Suprapubic skin (tissue), 4 donors: ENCODE measurements around the gene IQSEC3. TPM values are rescaled to one million over a fixed set of nuclear protein-coding genes. Genes with fewer than 3 reads are reported as not detected.
"Not testable (repeated sequence)": the region's sequence is repeated elsewhere in the genome, so short reads cannot be mapped to it uniquely, and the experiment has no call there.

ENCODE experiments used
- DNase-seq, 2 donors: peaks; one replicate each; pipeline ENCODE4 v3.0.0-alpha.2; 2019; ENCODE audit warnings: low spot score in 2 of 2
- H3K27ac ChIP-seq: fragments of 200-600 bp; sonication (generic); one replicate; pipeline ENCODE4 v1.5.1; 2019
- H3K27me3 ChIP-seq: fragments of 200-600 bp; sonication (generic); one replicate; pipeline ENCODE4 v1.5.1; 2019
- H3K36me3 ChIP-seq: fragments of 200-600 bp; sonication (generic); one replicate; pipeline ENCODE4 v1.5.1; 2019
- H3K4me1 ChIP-seq: fragments of 200-600 bp; sonication (generic); one replicate; pipeline ENCODE4 v1.5.1; 2019
- H3K4me3 ChIP-seq: fragments of 200-600 bp; sonication (generic); one replicate; pipeline ENCODE4 v1.5.1; 2019; ENCODE audit warnings: mild to moderate bottlenecking
- H3K9me3 ChIP-seq: fragments of 200-600 bp; sonication (generic); one replicate; pipeline ENCODE4 v1.5.1; 2019
- EP300 ChIP-seq: sonication (generic); formaldehyde crosslinking; IDR thresholded peaks from one replicate; pipeline ENCODE4 v1.6.1; 2017; ENCODE audit warnings: antibody characterized with exemption
- POLR2A ChIP-seq, 2 donors: fragments of 450-650 bp; IDR thresholded peaks; one replicate each; pipeline ENCODE4 v1.6.1; 2017; ENCODE audit warnings: antibody characterized with exemption in 2 of 2, mild to moderate bottlenecking in 2 of 2, moderate library complexity in 2 of 2
- POLR2AphosphoS5 ChIP-seq, 3 donors: sonication (generic); formaldehyde crosslinking; IDR thresholded peaks; one replicate each; pipeline ENCODE4 v1.6.1; 2017; ENCODE audit warnings: antibody characterized with exemption in 3 of 3
- WGBS: methylation state at CpG from one replicate; pipeline ENCODE4 v1.1.5; 2018; 5-methylcytosine and 5-hydroxymethylcytosine counted together
- total RNA-seq, 4 donors: library from RNA; depleted of rRNA; stranded (reverse); fragments of >200 nt; gene quantifications; one replicate each; pipeline ENCODE4 v1.1.0, GENCODE V29; 2016
- TF ChIP-seq, protein P1 (sequence below), 2 donors: fragments of 200-600 bp in 1 of 2; fragments of 450-650 bp in 1 of 2; sonication (generic) in 1 of 2; IDR thresholded peaks; one replicate each; pipeline ENCODE4 v1.5.1; 2016 to 2019; ENCODE audit warnings: antibody characterized with exemption in 2 of 2, mild to moderate bottlenecking in 1 of 2, moderate library complexity in 1 of 2

IQSEC3 gene
- total RNA-seq, 4 donors from 2014 or later, result 0.18 to 0.21 TPM; not detected in 2

DNA sequence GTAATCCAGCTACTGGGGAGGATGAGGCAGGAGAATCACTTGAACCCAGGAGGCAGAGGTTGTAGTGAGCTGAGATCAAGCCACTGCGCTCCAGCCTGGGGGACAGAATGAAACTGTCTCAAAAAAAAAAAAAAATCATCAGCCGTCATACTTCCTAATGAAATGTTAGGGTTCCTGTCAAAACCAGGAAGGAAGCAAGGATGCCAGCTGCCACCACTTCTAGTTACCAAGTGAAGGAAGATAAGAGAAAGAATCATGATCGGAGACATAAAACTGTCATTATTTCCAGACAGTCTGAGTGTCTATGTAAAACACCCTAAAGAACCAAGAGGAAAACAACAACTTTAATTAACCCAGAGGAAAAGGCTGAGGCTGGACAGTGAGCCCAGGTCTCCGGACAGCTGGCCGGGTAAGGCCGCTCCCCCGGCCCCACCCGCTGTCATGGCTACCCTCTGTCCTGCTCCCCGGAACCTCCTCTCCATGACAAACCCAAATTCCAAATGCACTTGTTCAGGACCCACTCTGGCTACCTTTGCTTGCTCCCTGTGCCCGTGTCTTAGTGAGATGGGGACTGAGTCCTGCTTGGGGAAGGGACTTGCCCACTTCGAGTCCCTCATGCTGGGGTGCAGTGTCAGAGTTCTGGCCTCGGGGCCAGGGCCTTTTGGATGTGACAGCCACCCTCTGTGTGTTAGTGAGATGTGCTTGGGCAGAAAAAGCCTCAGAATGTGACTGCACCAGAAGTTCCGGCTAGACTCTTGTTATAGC is 118.4 kb downstream of the IQSEC3 start:
- WGBS, result 72% methylated on average over 12 of the region's 13 CpGs
- TF ChIP-seq POLR2AphosphoS5 (IDR thresholded peaks at IDR 0.05), result no peak
- no peak for TF ChIP-seq EP300
- TF ChIP-seq, protein P1, sequence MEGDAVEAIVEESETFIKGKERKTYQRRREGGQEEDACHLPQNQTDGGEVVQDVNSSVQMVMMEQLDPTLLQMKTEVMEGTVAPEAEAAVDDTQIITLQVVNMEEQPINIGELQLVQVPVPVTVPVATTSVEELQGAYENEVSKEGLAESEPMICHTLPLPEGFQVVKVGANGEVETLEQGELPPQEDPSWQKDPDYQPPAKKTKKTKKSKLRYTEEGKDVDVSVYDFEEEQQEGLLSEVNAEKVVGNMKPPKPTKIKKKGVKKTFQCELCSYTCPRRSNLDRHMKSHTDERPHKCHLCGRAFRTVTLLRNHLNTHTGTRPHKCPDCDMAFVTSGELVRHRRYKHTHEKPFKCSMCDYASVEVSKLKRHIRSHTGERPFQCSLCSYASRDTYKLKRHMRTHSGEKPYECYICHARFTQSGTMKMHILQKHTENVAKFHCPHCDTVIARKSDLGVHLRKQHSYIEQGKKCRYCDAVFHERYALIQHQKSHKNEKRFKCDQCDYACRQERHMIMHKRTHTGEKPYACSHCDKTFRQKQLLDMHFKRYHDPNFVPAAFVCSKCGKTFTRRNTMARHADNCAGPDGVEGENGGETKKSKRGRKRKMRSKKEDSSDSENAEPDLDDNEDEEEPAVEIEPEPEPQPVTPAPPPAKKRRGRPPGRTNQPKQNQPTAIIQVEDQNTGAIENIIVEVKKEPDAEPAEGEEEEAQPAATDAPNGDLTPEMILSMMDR (IDR thresholded peaks at IDR 0.05), result no peak
- H3K4me3 ChIP-seq, result no peak overlapping the region

DNA sequence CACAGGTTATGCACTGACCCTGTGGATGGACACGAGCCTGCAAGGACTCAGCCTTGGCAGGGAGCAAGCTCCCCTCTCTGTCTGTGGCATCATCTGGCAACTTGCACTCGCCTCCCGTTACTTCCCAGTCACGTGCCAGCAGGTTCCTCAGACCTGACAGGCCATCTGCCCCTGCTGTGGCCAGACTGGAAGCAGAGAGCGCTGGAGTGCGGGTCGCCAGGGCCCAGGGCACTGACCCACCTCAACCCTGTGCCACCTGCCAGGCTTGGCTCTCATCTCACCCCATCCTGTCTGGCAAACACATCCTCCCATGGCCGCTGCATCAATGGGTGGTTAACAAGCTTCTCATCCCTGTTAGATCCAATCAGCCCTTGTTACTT is 119.0 kb downstream of the IQSEC3 start:
- 95% methylated on average over 2 of the region's 8 CpGs for WGBS

More for the DNA sequence above, 118.4 kb downstream of the IQSEC3 start:
- Histone ChIP-seq H3K27ac (no peak overlapping the region), H3K4me1 (peaks cover 12% of the 10 kb centered on the region), H3K36me3 (no peaks in the 10 kb centered on the region), H3K9me3 (no peaks in the 10 kb centered on the region), H3K27me3 (peaks cover 4% of the 10 kb centered on the region)
- no peak for DNase-seq

DNA sequence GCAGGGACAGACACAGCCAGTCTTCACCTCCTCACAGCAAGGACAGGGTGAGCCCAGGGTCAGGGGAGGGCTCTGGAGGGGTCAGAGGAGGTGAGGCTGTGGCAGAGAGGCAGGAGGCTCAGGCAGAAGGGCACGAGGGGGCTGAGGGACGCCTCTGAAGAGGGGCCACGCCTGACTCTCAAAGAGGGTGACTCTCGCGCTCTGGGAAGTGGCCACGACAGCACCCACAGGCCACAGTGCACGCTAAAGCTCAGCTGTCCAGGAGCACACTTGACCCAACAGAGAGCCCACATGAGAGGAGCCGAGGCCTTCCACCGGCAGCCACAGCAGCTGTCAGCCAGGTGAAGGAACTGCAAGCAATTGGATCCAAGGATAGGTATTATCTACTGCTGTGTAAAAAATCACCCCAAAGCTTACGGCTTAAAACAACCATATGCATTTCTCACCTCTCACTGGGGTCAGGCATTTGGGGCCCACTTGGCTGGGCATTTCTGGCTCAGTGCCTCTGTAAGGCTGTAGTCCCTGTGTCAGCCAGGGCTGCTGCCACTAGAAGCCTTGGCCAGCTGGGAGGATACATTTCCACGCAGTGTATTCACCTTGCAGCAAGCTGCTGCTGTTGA is 119.5 kb downstream of the IQSEC3 start:
- no peak overlapping the region for H3K27ac ChIP-seq
- H3K4me3 ChIP-seq, result no peak overlapping the region
- DNase-seq, result no peak
- no peaks in the 10 kb centered on the region for H3K9me3 ChIP-seq
- H3K36me3 ChIP-seq, result no peaks in the 10 kb centered on the region
- WGBS, result 87% methylated on average over 10 of the region's 11 CpGs
- H3K4me1 ChIP-seq, result peaks cover 10% of the 10 kb centered on the region
- H3K27me3 ChIP-seq, result peaks cover 14% of the 10 kb centered on the region
- TF ChIP-seq POLR2A (IDR thresholded peaks at IDR 0.05) (no peak), POLR2AphosphoS5 (IDR thresholded peaks at IDR 0.05) (no peak), EP300 (no peak)
- TF ChIP-seq, protein P1 (IDR thresholded peaks at IDR 0.05), result no peak

More for the DNA sequence above, 119.0 kb downstream of the IQSEC3 start:
- TF ChIP-seq EP300, result no peak
- TF ChIP-seq POLR2A (IDR thresholded peaks at IDR 0.05), result no peak
- TF ChIP-seq, protein P1 (IDR thresholded peaks at IDR 0.05), result no peak
- no peak for TF ChIP-seq POLR2AphosphoS5 (IDR thresholded peaks at IDR 0.05)
- H3K27ac ChIP-seq, result no peak overlapping the region
- H3K27me3 ChIP-seq, result peaks cover 8% of the 10 kb centered on the region
- no peak overlapping the region for H3K4me3 ChIP-seq
- no peak for DNase-seq
- peaks cover 10% of the 10 kb centered on the region for H3K4me1 ChIP-seq
- H3K9me3 ChIP-seq, result no peaks in the 10 kb centered on the region
- H3K36me3 ChIP-seq, result no peaks in the 10 kb centered on the region

DNA sequence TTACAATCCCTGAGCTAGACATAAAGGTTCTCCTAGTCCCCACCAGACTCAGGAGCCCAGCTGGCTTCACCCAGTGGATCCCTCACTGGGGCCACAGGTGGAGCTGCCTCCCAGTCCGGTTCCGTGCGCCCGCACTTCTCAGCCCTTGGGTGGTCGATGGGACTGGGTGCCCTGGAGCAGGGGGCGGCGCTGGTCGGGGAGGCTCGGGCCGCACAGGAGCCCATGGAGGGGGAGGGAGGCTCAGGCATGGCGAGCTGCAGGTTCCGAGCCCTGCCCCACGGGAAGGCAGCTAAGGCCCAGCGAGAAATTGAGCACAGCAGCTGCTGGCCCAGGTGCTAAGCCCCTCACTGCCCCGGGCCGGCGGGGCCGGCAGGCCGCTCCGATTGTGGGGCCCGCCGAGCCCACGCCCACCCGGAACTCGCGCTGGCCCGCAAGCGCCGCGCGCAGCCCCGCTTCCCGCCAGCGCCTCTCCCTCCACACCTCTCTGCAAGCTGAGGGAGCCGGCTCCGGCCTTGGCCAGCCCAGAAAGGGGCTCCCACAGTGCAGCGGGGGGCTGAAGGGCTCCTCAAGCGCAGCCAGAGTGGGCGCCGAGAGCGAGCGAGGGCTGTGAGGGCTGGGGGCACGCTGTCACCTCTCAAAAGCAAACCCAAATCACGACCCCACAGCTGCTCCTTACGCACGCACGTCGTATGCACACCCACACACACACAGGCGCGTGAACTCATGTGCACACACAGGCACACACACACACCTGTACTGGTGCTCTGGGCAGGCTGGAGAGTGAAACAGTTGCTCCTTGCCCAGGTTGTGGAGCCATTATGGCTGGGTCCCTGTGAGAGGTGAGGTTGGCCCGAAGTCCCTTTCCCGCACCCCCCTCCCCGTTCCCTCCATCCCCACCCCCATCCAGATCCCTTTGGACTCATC is 121.7 kb downstream of the IQSEC3 start:
- 66% methylated on average over 13 of the region's 53 CpGs for WGBS
- H3K27ac ChIP-seq, DNase-seq, H3K36me3 ChIP-seq, H3K9me3 ChIP-seq: not testable (repeated sequence)
- Histone ChIP-seq H3K27me3 (peaks cover 26% of the 10 kb centered on the region), H3K4me3 (peak overlapping the region; percentile 54), H3K4me1 (peaks cover 10% of the 10 kb centered on the region)

DNA sequence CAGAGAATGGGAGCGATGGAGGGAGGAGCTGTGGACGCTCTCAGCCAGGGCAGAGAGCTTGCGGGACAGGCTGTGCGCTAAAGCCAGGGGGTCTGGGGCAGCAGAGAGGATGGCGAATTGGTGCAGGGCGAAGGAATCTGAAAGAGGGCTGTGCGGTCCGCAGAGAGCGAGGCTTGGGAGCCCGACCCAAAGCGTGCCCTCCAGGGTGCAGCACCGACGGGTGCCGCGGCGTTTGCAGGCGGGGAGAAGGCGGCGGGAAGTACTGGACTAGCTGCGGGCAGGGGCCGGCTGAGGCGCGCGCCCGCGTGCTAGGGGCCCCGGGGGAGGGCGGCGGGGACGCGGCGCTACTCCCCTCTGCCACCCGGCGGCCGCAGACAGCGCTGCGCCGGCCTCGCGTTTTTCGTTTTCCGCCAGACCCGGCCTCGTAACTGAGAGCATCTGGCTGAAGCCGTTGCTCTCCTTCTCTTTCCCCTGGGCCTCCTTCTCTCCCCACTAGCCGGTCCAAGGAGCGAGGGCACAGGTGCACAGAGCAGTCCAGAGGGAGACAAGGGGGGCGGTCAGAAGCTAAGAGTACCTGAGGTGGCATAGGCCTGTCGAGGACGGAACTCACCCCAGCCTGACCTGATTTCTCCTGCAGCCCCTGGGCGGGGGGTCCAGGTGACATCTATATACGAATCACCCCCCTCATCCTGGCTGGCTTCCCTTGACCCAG is 122.5 kb downstream of the IQSEC3 start:
- Histone ChIP-seq H3K4me3 (peak overlapping the region; percentile 54), H3K4me1 (peaks cover 10% of the 10 kb centered on the region), H3K36me3 (no peaks in the 10 kb centered on the region), H3K27ac (no peak overlapping the region), H3K9me3 (no peaks in the 10 kb centered on the region), H3K27me3 (peaks cover 32% of the 10 kb centered on the region)
- WGBS, result 7% methylated on average over 3 of the region's 52 CpGs
- DNase-seq, result no peak
- TF ChIP-seq, protein P1 (IDR thresholded peaks at IDR 0.05), result peak; percentile 28 to 91
- TF ChIP-seq POLR2AphosphoS5 (IDR thresholded peaks at IDR 0.05), result no peak
- no peak for TF ChIP-seq POLR2A (IDR thresholded peaks at IDR 0.05)
